ENCODE results near the gene EPB41L3.

DNA sequence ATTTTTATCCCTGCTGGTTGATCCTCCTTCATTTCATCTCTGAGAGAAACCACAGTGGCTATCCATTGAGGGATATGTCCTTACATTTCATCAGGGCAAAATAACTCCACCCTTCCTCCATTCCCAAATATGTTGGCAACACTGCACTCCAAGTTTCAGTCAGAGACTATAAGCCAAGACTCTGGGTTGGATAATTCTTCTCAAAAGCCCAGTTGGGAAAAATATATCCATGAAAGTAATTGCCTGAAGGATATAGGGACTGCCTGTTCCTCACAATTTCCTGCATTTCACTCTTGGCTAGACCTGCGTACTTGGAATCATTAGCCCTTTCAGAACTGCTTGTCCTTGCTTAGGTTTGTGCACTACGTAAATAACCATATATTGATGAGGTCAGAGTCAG is 27.9 kb upstream of the EPB41L3 start:
- TF ChIP-seq POLR2AphosphoS5 (IDR thresholded peaks at IDR 0.05; ENCODE audit: low read depth), result no peak
- TF ChIP-seq EZH2 (IDR thresholded peaks at IDR 0.05; ENCODE audit: low read depth, unreplicated experiment), result no peak
- TF ChIP-seq, protein P1, sequence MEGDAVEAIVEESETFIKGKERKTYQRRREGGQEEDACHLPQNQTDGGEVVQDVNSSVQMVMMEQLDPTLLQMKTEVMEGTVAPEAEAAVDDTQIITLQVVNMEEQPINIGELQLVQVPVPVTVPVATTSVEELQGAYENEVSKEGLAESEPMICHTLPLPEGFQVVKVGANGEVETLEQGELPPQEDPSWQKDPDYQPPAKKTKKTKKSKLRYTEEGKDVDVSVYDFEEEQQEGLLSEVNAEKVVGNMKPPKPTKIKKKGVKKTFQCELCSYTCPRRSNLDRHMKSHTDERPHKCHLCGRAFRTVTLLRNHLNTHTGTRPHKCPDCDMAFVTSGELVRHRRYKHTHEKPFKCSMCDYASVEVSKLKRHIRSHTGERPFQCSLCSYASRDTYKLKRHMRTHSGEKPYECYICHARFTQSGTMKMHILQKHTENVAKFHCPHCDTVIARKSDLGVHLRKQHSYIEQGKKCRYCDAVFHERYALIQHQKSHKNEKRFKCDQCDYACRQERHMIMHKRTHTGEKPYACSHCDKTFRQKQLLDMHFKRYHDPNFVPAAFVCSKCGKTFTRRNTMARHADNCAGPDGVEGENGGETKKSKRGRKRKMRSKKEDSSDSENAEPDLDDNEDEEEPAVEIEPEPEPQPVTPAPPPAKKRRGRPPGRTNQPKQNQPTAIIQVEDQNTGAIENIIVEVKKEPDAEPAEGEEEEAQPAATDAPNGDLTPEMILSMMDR (conservative IDR thresholded peaks at IDR 0.05; ENCODE audit: low read depth in 2 of 2), result no peak
- no peak for TF ChIP-seq EZH2phosphoT487 (IDR thresholded peaks at IDR 0.05; ENCODE audit: unreplicated experiment)
- TF ChIP-seq REST (IDR thresholded peaks at IDR 0.05; ENCODE audit: unreplicated experiment), result no peak
- TF ChIP-seq CREB1 (CRISPR knock-in tag; IDR thresholded peaks at IDR 0.05; ENCODE audit: low read depth), result no peak
- TF ChIP-seq, protein P2, sequence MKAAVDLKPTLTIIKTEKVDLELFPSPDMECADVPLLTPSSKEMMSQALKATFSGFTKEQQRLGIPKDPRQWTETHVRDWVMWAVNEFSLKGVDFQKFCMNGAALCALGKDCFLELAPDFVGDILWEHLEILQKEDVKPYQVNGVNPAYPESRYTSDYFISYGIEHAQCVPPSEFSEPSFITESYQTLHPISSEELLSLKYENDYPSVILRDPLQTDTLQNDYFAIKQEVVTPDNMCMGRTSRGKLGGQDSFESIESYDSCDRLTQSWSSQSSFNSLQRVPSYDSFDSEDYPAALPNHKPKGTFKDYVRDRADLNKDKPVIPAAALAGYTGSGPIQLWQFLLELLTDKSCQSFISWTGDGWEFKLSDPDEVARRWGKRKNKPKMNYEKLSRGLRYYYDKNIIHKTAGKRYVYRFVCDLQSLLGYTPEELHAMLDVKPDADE (IDR thresholded peaks at IDR 0.05), result no peak
- TF ChIP-seq STAT1 (IDR thresholded peaks at IDR 0.05; ENCODE audit: unreplicated experiment), result no peak
- no peak for TF ChIP-seq JUNB (IDR thresholded peaks at IDR 0.05; ENCODE audit: unreplicated experiment)
- TF ChIP-seq, protein P3, sequence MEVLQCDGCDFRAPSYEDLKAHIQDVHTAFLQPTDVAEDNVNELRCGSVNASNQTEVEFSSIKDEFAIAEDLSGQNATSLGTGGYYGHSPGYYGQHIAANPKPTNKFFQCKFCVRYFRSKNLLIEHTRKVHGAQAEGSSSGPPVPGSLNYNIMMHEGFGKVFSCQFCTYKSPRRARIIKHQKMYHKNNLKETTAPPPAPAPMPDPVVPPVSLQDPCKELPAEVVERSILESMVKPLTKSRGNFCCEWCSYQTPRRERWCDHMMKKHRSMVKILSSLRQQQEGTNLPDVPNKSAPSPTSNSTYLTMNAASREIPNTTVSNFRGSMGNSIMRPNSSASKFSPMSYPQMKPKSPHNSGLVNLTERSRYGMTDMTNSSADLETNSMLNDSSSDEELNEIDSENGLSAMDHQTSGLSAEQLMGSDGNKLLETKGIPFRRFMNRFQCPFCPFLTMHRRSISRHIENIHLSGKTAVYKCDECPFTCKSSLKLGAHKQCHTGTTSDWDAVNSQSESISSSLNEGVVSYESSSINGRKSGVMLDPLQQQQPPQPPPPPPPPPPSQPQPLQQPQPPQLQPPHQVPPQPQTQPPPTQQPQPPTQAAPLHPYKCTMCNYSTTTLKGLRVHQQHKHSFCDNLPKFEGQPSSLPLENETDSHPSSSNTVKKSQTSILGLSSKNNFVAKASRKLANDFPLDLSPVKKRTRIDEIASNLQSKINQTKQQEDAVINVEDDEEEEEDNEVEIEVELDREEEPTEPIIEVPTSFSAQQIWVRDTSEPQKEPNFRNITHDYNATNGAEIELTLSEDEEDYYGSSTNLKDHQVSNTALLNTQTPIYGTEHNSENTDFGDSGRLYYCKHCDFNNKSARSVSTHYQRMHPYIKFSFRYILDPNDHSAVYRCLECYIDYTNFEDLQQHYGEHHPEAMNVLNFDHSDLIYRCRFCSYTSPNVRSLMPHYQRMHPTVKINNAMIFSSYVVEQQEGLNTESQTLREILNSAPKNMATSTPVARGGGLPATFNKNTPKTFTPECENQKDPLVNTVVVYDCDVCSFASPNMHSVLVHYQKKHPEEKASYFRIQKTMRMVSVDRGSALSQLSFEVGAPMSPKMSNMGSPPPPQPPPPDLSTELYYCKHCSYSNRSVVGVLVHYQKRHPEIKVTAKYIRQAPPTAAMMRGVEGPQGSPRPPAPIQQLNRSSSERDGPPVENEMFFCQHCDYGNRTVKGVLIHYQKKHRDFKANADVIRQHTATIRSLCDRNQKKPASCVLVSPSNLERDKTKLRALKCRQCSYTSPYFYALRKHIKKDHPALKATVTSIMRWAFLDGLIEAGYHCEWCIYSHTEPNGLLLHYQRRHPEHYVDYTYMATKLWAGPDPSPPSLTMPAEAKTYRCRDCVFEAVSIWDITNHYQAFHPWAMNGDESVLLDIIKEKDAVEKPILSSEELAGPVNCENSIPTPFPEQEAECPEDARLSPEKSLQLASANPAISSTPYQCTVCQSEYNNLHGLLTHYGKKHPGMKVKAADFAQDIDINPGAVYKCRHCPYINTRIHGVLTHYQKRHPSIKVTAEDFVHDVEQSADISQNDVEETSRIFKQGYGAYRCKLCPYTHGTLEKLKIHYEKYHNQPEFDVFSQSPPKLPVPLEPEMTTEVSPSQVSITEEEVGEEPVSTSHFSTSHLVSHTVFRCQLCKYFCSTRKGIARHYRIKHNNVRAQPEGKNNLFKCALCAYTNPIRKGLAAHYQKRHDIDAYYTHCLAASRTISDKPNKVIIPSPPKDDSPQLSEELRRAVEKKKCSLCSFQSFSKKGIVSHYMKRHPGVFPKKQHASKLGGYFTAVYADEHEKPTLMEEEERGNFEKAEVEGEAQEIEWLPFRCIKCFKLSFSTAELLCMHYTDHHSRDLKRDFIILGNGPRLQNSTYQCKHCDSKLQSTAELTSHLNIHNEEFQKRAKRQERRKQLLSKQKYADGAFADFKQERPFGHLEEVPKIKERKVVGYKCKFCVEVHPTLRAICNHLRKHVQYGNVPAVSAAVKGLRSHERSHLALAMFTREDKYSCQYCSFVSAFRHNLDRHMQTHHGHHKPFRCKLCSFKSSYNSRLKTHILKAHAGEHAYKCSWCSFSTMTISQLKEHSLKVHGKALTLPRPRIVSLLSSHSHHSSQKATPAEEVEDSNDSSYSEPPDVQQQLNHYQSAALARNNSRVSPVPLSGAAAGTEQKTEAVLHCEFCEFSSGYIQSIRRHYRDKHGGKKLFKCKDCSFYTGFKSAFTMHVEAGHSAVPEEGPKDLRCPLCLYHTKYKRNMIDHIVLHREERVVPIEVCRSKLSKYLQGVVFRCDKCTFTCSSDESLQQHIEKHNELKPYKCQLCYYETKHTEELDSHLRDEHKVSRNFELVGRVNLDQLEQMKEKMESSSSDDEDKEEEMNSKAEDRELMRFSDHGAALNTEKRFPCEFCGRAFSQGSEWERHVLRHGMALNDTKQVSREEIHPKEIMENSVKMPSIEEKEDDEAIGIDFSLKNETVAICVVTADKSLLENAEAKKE (CRISPR knock-in tag; IDR thresholded peaks at IDR 0.05), result no peak
- no peak for TF ChIP-seq ZNF331 (CRISPR knock-in tag; IDR thresholded peaks at IDR 0.05; ENCODE audit: low read depth)
- no peak for TF ChIP-seq NANOG (IDR thresholded peaks at IDR 0.05; ENCODE audit: borderline replicate concordance)
- no peak for TF ChIP-seq ZNF114 (CRISPR knock-in tag; IDR thresholded peaks at IDR 0.05)
